ENCODE results near the gene RAD1.

The RAD1 gene

GRCh38 chr5:34957321-34957720 lies 42.0 kb upstream of the RAD1 start:
- Histone ChIP-seq H3K9ac (ENCODE audit: low read depth, low read length, poor library complexity) (no peak overlapping the region), H3K23ac (ENCODE audit: low read depth, low read length, poor library complexity) (no peak overlapping the region), H2AK5ac (ENCODE audit: low read depth, low read length) (no peak overlapping the region), H3K27me3 (ENCODE audit: control insufficient read depth in 3 of 3, insufficient read depth in 3 of 3, low read depth in 1 of 3, low read length in 3 of 3) (no peaks in the 10 kb centered on the region), H3K79me1 (ENCODE audit: low read depth, low read length) (no peaks in the 10 kb centered on the region), H3K4ac (ENCODE audit: low read length) (no peak overlapping the region), H2AFZ (ENCODE audit: low read length) (no peak overlapping the region), H2BK12ac (ENCODE audit: low read length) (no peak overlapping the region), H3K4me3 (ENCODE audit: low read length in 2 of 2) (no peak overlapping the region), H3K4me2 (ENCODE audit: insufficient read depth, low read length, poor library complexity, severe bottlenecking) (no peak overlapping the region), H3K4me1 (ENCODE audit: control insufficient read depth in 2 of 2, insufficient read depth in 1 of 2, low read depth in 1 of 2, low read length in 2 of 2) (no peaks in the 10 kb centered on the region), H3K18ac (ENCODE audit: low read length) (no peak overlapping the region), H2BK120ac (ENCODE audit: low read depth, low read length) (no peak overlapping the region), H4K8ac (ENCODE audit: low read depth, low read length) (no peak overlapping the region), H3K27ac (replicated peaks; ENCODE audit: low read length) (no peak overlapping the region), H2BK5ac (ENCODE audit: low read length) (no peak overlapping the region), H4K91ac (ENCODE audit: low read depth, low read length, poor library complexity) (no peak overlapping the region), H2BK15ac (ENCODE audit: low read length) (no peak overlapping the region), H3K14ac (ENCODE audit: low read length) (no peak overlapping the region), H3K36me3 (replicated peaks in 1 of 2; ENCODE audit: control insufficient read depth in 2 of 2, insufficient read depth in 2 of 2, low read length in 2 of 2) (peaks cover 2 to 53% of the 10 kb centered on the region in 2 donors), H3K9me3 (replicated peaks in 1 of 2; ENCODE audit: control insufficient read depth in 2 of 2, insufficient read depth in 1 of 2, low read depth in 1 of 2, low read length in 2 of 2) (no peaks in the 10 kb centered on the region)
- WGBS, 2 donors (ENCODE audit: extremely low coverage in 2 of 2, insufficient read length in 2 of 2, insufficient replicate concordance in 1 of 2): no CpG with 5 or more reads among the region's 1 CpG
- DNase-seq (ENCODE audit: low spot score): no peak

GRCh38 chr5:34944460-34945047 lies 29.2 kb upstream of the RAD1 start:
- no peaks in the 10 kb centered on the region for H3K79me1 ChIP-seq (ENCODE audit: low read depth, low read length)
- H3K9me3 ChIP-seq (replicated peaks in 1 of 2; ENCODE audit: control insufficient read depth in 2 of 2, insufficient read depth in 1 of 2, low read depth in 1 of 2, low read length in 2 of 2): no peaks in the 10 kb centered on the region
- no peak overlapping the region for H3K4ac ChIP-seq (ENCODE audit: low read length)
- no peak overlapping the region for H2BK120ac ChIP-seq (ENCODE audit: low read depth, low read length)
- H4K8ac ChIP-seq (ENCODE audit: low read depth, low read length): no peak overlapping the region
- H3K4me3 ChIP-seq (ENCODE audit: low read length in 2 of 2): no peak overlapping the region
- WGBS, 2 donors (ENCODE audit: extremely low coverage in 2 of 2, insufficient read length in 2 of 2, insufficient replicate concordance in 1 of 2): no CpG with 5 or more reads among the region's 11 CpGs
- H2BK15ac ChIP-seq (ENCODE audit: low read length): no peak overlapping the region
- no peak overlapping the region for H3K18ac ChIP-seq (ENCODE audit: low read length)
- H3K9ac ChIP-seq (ENCODE audit: low read depth, low read length, poor library complexity): no peak overlapping the region
- DNase-seq (ENCODE audit: low spot score): no peak
- H3K36me3 ChIP-seq (replicated peaks in 1 of 2; ENCODE audit: control insufficient read depth in 2 of 2, insufficient read depth in 2 of 2, low read length in 2 of 2): peaks cover 8 to 96% of the 10 kb centered on the region in 2 donors
- H3K4me2 ChIP-seq (ENCODE audit: insufficient read depth, low read length, poor library complexity, severe bottlenecking): no peak overlapping the region
- no peaks in the 10 kb centered on the region for H3K4me1 ChIP-seq (ENCODE audit: control insufficient read depth in 2 of 2, insufficient read depth in 1 of 2, low read depth in 1 of 2, low read length in 2 of 2)
- no peak overlapping the region for H3K27ac ChIP-seq (replicated peaks; ENCODE audit: low read length)
- H2BK5ac ChIP-seq (ENCODE audit: low read length): no peak overlapping the region
- no peak overlapping the region for H3K23ac ChIP-seq (ENCODE audit: low read depth, low read length, poor library complexity)
- no peak overlapping the region for H4K91ac ChIP-seq (ENCODE audit: low read depth, low read length, poor library complexity)
- H3K27me3 ChIP-seq (ENCODE audit: control insufficient read depth in 3 of 3, insufficient read depth in 3 of 3, low read depth in 1 of 3, low read length in 3 of 3): no peaks in the 10 kb centered on the region
- no peak overlapping the region for H3K14ac ChIP-seq (ENCODE audit: low read length)
- H2AFZ ChIP-seq (ENCODE audit: low read length): no peak overlapping the region
- no peak overlapping the region for H2BK12ac ChIP-seq (ENCODE audit: low read length)
- no peak overlapping the region for H2AK5ac ChIP-seq (ENCODE audit: low read depth, low read length)

- Histone ChIP-seq H2BK12ac (ENCODE audit: low read length) (no peak overlapping the region), H3K23ac (ENCODE audit: low read depth, low read length, poor library complexity) (no peak overlapping the region), H2AFZ (ENCODE audit: low read length) (no peak overlapping the region), H2BK120ac (ENCODE audit: low read depth, low read length) (no peak overlapping the region), H3K4ac (ENCODE audit: low read length) (no peak overlapping the region), H3K9ac (ENCODE audit: low read depth, low read length, poor library complexity) (no peak overlapping the region), H3K4me2 (ENCODE audit: insufficient read depth, low read length, poor library complexity, severe bottlenecking) (no peak overlapping the region), H3K9me3 (replicated peaks in 1 of 2; ENCODE audit: control insufficient read depth in 2 of 2, insufficient read depth in 1 of 2, low read depth in 1 of 2, low read length in 2 of 2) (no peaks in the 10 kb centered on the region), H4K8ac (ENCODE audit: low read depth, low read length) (no peak overlapping the region), H3K4me1 (ENCODE audit: control insufficient read depth in 2 of 2, insufficient read depth in 1 of 2, low read depth in 1 of 2, low read length in 2 of 2) (no peaks in the 10 kb centered on the region), H3K14ac (ENCODE audit: low read length) (no peak overlapping the region), H2AK5ac (ENCODE audit: low read depth, low read length) (no peak overlapping the region), H3K4me3 (ENCODE audit: low read length in 2 of 2) (no peak overlapping the region), H3K18ac (ENCODE audit: low read length) (no peak overlapping the region), H3K27ac (replicated peaks; ENCODE audit: low read length) (no peak overlapping the region), H3K36me3 (replicated peaks in 1 of 2; ENCODE audit: control insufficient read depth in 2 of 2, insufficient read depth in 2 of 2, low read length in 2 of 2) (peaks cover 8 to 94% of the 10 kb centered on the region in 2 donors), H2BK5ac (ENCODE audit: low read length) (no peak overlapping the region), H3K27me3 (ENCODE audit: control insufficient read depth in 3 of 3, insufficient read depth in 3 of 3, low read depth in 1 of 3, low read length in 3 of 3) (no peaks in the 10 kb centered on the region), H4K91ac (ENCODE audit: low read depth, low read length, poor library complexity) (no peak overlapping the region), H3K79me1 (ENCODE audit: low read depth, low read length) (no peaks in the 10 kb centered on the region), H2BK15ac (ENCODE audit: low read length) (no peak overlapping the region)
- no CpG with 5 or more reads among the region's 2 CpGs for WGBS, 2 donors (ENCODE audit: extremely low coverage in 2 of 2, insufficient read length in 2 of 2, insufficient replicate concordance in 1 of 2)
- no peak for DNase-seq (ENCODE audit: low spot score)
Observed at GRCh38 chr5:34944044-34944443, 28.7 kb upstream of the RAD1 start.

GRCh38 chr5:34941936-34942335 lies 26.6 kb upstream of the RAD1 start:
- Histone ChIP-seq H3K18ac (ENCODE audit: low read length) (no peak overlapping the region), H3K36me3 (replicated peaks in 1 of 2; ENCODE audit: control insufficient read depth in 2 of 2, insufficient read depth in 2 of 2, low read length in 2 of 2) (peaks cover 14 to 96% of the 10 kb centered on the region in 2 donors), H2AFZ (ENCODE audit: low read length) (no peak overlapping the region), H3K23ac (ENCODE audit: low read depth, low read length, poor library complexity) (no peak overlapping the region), H3K4ac (ENCODE audit: low read length) (no peak overlapping the region), H3K14ac (ENCODE audit: low read length) (no peak overlapping the region), H2BK15ac (ENCODE audit: low read length) (no peak overlapping the region), H3K9ac (ENCODE audit: low read depth, low read length, poor library complexity) (no peak overlapping the region), H2BK5ac (ENCODE audit: low read length) (no peak overlapping the region), H3K27me3 (ENCODE audit: control insufficient read depth in 3 of 3, insufficient read depth in 3 of 3, low read depth in 1 of 3, low read length in 3 of 3) (no peaks in the 10 kb centered on the region), H2AK5ac (ENCODE audit: low read depth, low read length) (no peak overlapping the region), H3K4me3 (ENCODE audit: low read length in 2 of 2) (no peak overlapping the region), H4K91ac (ENCODE audit: low read depth, low read length, poor library complexity) (no peak overlapping the region), H2BK12ac (ENCODE audit: low read length) (no peak overlapping the region), H3K27ac (replicated peaks; ENCODE audit: low read length) (no peak overlapping the region), H3K4me1 (ENCODE audit: control insufficient read depth in 2 of 2, insufficient read depth in 1 of 2, low read depth in 1 of 2, low read length in 2 of 2) (no peaks in the 10 kb centered on the region), H3K79me1 (ENCODE audit: low read depth, low read length) (no peaks in the 10 kb centered on the region), H4K8ac (ENCODE audit: low read depth, low read length) (no peak overlapping the region), H2BK120ac (ENCODE audit: low read depth, low read length) (no peak overlapping the region), H3K4me2 (ENCODE audit: insufficient read depth, low read length, poor library complexity, severe bottlenecking) (no peak overlapping the region), H3K9me3 (replicated peaks in 1 of 2; ENCODE audit: control insufficient read depth in 2 of 2, insufficient read depth in 1 of 2, low read depth in 1 of 2, low read length in 2 of 2) (no peaks in the 10 kb centered on the region)
- no CpG with 5 or more reads among the region's 3 CpGs for WGBS, 2 donors (ENCODE audit: extremely low coverage in 2 of 2, insufficient read length in 2 of 2, insufficient replicate concordance in 1 of 2)
- no peak for DNase-seq (ENCODE audit: low spot score)

Measured in neuronal stem cell (in vitro differentiated cells).